CD4-positive, alpha-beta T cell treated with Interleukin-6 at 100 ng/mL for 8 hours (primary cell): ENCODE data around the gene WDR20.
"Not testable (repeated sequence)": the region's sequence is repeated elsewhere in the genome, so short reads cannot be mapped to it uniquely, and the experiment has no call there.

Source experiments
- DNase-seq: peaks from one replicate; pipeline ENCODE4 v3.0.0-alpha.2; 2020; ENCODE audit warnings: mixed read lengths, low spot score

Gene WDR20

GRCh38 chr14:102238131-102238530 is 98.4 kb downstream of the WDR20 start:
- DNase-seq, result no peak

DNA sequence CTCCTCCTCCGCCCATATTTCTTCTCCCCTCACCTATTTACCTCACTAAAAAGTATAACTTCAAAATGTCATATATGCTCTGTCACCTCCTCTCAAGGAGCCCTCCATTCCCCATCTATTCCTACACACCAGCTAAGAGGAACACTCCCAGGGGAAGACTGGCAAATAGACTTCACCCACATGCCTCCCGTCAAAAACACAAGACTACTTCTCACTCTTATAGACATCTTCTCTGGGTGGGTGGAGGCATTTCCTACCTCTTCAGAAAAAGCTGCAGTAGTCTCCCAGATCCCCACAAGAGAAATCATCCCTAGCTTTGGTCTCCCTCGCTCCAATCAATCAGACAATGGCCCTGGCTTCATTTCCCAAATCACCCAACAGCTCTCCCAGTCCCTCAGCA is 99.1 kb downstream of the WDR20 start:
- DNase-seq, result no peak

DNA sequence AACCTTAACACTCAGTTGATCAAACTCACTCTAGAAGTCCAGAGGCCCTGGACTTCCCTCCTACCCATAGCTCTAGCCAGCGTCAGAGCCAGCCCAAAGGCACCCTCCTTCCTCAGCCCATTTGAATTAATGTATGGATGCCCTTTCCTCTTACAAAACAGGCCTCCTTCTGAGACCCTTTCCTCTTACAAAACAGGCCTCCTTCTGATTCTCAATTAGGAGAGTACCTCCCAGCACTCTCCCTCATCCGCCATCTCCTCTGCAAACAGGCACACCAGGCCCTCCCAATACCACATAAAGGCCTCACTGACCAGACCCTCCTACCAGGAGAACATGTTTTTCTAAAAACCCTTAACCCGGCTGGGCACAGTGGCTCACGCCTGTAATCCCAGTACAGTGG is 99.5 kb downstream of the WDR20 start:
- no peak for DNase-seq

- not testable (repeated sequence) for DNase-seq
Observed at GRCh38 chr14:102240481-102240880, 100.8 kb downstream of the WDR20 start.

DNA sequence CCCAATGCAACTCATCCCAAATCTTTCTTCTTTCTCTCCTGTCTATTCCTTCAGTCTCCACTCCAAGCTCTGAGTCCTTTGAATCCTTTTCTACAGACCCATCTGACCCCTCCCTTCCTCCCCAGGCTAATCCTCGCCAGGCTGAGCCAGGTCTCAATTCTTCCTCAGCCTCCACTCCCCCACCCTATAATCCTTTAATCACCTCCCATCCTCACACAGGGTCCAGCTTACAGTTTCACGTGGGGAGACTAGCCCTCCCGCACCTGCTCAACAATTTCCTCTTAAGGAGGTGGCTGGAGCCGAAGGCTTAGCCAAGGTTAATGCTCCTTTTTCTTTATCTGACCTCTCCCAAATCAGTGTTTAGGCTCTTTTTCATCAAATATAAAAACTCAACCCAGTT is 101.5 kb downstream of the WDR20 start:
- DNase-seq, result no peak

DNA sequence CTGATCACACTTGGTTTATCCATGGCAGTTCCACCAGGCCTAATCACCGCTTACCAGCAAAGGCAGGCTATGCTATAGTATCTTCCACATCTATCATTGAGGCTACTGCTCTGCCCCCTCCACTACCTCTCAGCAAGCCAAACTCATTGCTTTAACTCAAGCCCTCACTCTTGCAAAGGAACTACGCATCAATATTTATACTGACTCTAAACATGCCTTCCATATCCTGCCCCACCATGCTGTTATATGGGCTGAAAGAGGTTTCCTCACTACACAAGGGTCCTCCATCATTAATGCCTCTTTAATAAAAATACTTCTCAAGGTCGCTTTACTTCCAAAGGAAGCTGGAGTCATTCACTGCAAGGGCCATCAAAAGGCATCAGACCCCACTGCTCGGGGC is 104.1 kb downstream of the WDR20 start:
- DNase-seq, result not testable (repeated sequence)

DNA sequence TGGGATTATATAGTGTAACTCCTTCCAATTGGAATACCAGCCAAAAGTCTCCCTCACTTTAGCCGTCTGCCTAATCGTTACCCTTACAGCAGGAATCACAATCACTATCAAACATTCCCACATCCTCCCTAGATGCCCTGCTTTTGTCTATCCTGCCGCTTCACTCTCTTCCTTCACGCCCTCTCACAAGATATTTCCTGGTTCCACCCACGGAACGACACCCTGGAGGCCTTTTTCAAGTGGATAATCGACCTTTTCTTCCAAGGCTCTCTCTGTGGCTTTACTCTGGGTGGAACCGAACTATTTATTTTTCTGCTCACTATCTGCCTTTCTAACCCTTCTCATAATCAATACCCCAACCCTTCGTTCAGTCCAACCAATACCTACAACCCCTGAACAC is 106.4 kb downstream of the WDR20 start:
- DNase-seq, result no peak

GRCh38 chr14:102248121-102248520 is 108.4 kb downstream of the WDR20 start:
- no peak for DNase-seq

DNA sequence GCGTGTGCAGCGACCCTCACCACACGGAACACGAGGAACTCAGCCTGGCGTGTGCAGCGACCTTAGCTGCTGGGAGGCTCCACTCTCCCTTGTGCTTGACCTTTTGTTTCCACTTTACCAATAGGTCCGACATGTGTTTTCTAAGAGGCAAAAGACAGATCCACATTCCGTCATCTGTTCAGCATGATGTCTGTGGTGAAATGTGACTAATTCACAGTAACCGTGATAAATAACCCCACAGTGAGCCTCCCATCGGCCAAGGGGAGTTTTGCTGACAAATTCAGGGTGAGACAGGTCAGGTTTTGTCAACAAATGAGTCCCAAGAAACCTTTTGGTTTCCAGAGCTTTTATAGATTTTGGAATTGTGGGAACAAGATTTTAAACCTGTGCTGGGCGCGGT is 109.3 kb downstream of the WDR20 start:
- DNase-seq, result no peak

- no peak for DNase-seq
Observed at GRCh38 chr14:102249981-102250380, 110.3 kb downstream of the WDR20 start.

GRCh38 chr14:102250636-102251035 is 110.9 kb downstream of the WDR20 start:
- no peak for DNase-seq

GRCh38 chr14:102251161-102251560 is 111.5 kb downstream of the WDR20 start:
- DNase-seq, result no peak

DNA sequence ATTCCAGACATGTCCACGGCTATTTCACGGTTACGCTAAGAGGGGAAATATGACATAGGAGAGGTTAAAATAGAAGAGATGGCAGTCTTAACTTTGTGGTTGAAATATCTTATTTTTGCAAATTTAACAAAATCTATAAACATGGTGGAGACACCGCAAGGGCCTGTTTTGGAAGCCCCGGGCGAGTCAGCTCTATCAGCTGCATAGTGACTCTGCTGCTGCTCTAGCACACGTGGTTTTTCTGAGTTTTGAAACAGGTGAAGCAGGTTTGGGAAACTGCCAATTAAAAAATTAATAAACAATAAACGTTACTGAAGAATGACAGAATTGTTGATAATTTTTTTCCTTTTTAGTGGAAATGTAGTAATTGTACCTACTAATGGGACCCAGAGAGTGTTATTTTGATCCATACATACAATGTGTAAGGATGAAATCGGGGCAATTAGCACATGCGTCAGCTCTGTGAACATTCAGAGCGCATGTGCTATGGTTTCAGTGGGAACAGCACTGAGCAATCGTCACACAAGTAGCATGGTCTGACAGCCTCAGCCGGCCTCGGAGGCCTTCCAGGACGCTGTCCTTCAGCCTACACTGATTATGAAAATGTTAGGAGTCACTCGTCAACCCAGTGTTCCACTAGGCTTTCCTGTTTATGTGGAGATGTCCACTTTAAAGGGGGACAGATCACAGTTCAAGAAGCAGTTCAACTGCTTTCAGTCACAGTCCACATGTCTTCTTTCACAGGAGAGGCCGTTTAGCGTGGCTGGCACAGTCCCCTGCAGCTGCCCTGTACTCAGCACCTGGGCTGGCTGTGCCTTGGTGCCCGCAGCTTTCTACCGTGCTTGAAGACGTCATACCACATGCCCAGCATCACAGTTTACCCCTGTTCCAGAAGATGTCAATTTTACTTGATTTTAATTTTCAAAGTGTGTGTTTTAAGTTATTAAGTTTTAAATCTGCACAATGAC is 113.4 kb downstream of the WDR20 start:
- DNase-seq, result no peak

DNA sequence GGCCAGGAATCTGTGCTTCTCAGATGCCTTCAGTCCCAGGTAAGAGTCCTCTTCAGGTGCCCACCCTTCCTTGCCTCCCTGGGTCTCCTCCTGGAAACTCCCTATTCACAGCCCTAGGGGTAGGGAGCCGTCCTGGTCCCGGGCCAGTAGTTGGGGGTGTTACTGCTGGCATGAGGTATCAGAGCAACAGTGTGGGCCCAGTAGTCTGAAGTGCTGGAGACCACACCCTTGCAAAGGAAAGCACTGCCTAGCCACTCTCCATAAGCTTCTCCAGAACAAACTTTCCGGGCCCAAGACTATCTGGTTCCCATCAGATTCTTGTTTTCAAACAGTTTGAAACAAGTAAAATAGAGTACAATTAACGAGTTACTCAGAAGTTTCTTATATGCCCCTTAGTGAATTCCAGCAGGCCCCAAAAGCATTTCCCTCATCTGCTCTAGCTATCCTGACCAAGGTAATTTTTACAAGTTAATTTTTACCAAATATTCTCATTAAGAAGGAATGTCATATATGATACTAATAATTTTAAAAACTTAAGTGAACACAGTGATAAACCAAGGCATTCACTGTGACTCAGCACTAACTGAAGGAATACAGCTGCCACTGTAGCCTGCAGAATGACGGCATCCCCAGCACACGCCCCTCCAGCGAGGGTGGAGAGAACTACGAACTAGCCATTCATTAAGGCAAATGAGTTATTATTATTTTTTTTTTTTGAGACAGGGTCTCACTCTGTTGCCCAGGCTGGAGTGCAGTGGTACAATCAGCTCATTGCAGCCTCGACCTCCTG is 115.9 kb downstream of the WDR20 start:
- DNase-seq, result no peak

DNA sequence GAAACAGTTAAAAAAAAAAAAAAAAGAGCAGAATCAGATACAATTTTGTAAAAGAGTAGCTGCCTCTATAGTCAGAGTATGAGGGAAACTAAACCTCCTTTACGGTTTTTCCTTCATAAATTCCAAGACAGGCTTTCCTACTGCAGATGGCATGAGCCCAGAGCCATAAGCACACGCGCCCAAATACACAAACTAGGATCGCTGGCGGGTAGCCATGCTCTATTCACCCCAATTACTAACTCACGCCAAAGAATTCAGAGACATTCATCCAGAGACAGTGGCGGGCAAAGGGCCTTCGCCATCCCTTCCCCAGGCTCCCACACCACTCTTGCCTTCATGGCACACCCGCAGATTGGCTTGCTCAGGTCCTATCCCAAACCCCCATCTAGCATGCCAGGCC is 117.0 kb downstream of the WDR20 start:
- no peak for DNase-seq

- no peak for DNase-seq
Observed at GRCh38 chr14:102258136-102258535, 118.4 kb downstream of the WDR20 start.
